DND-41 (cell line): Measurements from ENCODE around the gene MEIS3.

ENCODE experiments used
- ATAC-seq: fragments of 200-7000 bp; cut with Tn5 transposase; 3 replicates; pipeline ENCODE4 v1.9.1; 2021; ENCODE audit warnings: low read depth; ENCODE audit not compliant: insufficient read depth
- DNase-seq: peaks from one replicate; pipeline ENCODE4 v3.0.0-alpha.2; 2020
- H2AFZ ChIP-seq: 2 replicates; pipeline ENCODE4 v1.6.0; 2012; ENCODE audit warnings: low read depth, low read length
- H3K27ac ChIP-seq: 2 replicates; pipeline ENCODE4 v1.5.1; 2012; ENCODE audit warnings: low read length, inconsistent platforms
- H3K27me3 ChIP-seq: fragments of 200-600 bp; sonication (generic); 2 replicates; pipeline ENCODE4 v1.6.0; 2012; ENCODE audit warnings: low read length, mild to moderate bottlenecking, inconsistent platforms; ENCODE audit not compliant: insufficient read depth, poor library complexity
- H3K36me3 ChIP-seq: 2 replicates; pipeline ENCODE4 v1.5.1; 2012; ENCODE audit warnings: low read length, inconsistent platforms; ENCODE audit not compliant: insufficient read depth
- H3K4me1 ChIP-seq: 2 replicates; pipeline ENCODE4 v1.5.1; 2012; ENCODE audit warnings: mild to moderate bottlenecking, low read length; ENCODE audit not compliant: insufficient read depth
- H3K4me2 ChIP-seq: 2 replicates; pipeline ENCODE4 v1.6.0; 2012; ENCODE audit warnings: mild to moderate bottlenecking, moderate library complexity, low read length, inconsistent platforms; ENCODE audit not compliant: insufficient read depth
- H3K4me3 ChIP-seq, 2 experiments: fragments of 200-600 bp in 1 of 2; shearing (Covaris generic) in 1 of 2; 2 replicates each; pipeline ENCODE4 v1.5.1; 2012 to 2016; ENCODE audit warnings: inconsistent platforms in 2 of 2, low read length in 2 of 2, mild to moderate bottlenecking in 2 of 2, low read depth in 1 of 2, moderate library complexity in 1 of 2
- H3K79me2 ChIP-seq: 2 replicates; pipeline ENCODE4 v1.6.0; 2012; ENCODE audit warnings: low read length, inconsistent platforms; ENCODE audit not compliant: insufficient read depth
- H3K9ac ChIP-seq: 2 replicates; pipeline ENCODE4 v1.6.0; 2012; ENCODE audit warnings: low read depth, mild to moderate bottlenecking, inconsistent platforms, low read length, moderate library complexity
- H3K9me3 ChIP-seq: 2 replicates; pipeline ENCODE4 v1.5.1; 2012; ENCODE audit warnings: low read length, moderate library complexity, mild to moderate bottlenecking, inconsistent platforms; ENCODE audit not compliant: insufficient read depth, severe bottlenecking
- H4K20me1 ChIP-seq: 2 replicates; pipeline ENCODE4 v1.6.0; 2012; ENCODE audit warnings: low read length; ENCODE audit not compliant: insufficient read depth
- CTCF ChIP-seq: IDR thresholded peaks from 2 replicates; pipeline ENCODE4 v1.5.1; 2012; ENCODE audit warnings: borderline replicate concordance, low read length, moderate library complexity, mild to moderate bottlenecking; ENCODE audit not compliant: poor library complexity, severe bottlenecking; ENCODE audit errors: extremely low read depth
- EZH2 ChIP-seq: IDR thresholded peaks from 3 replicates; pipeline ENCODE4 v1.6.1; 2012; ENCODE audit warnings: borderline replicate concordance, low read depth, mild to moderate bottlenecking, moderate library complexity, low read length, inconsistent platforms; ENCODE audit not compliant: severe bottlenecking

Gene MEIS3

GRCh38 chr19:47437500-47437899, 18.2 kb upstream of the MEIS3 start:
- no peaks in the 10 kb centered on the region for H3K27me3 ChIP-seq
- no peaks in the 10 kb centered on the region for H3K9me3 ChIP-seq
- peaks cover 12% of the 10 kb centered on the region; the same call in 1 of the 2 replicates for H3K4me1 ChIP-seq
- no peak for TF ChIP-seq CTCF
- no peak for TF ChIP-seq EZH2
- H3K36me3 ChIP-seq, result no peaks in the 10 kb centered on the region
- H3K4me3 ChIP-seq, result no peak overlapping the region
- no peak for ATAC-seq
- no peak overlapping the region for H2AFZ ChIP-seq
- no peaks in the 10 kb centered on the region for H3K79me2 ChIP-seq
- H3K27ac ChIP-seq, result no peak overlapping the region
- no peak overlapping the region for H3K4me2 ChIP-seq
- no peak overlapping the region for H3K9ac ChIP-seq
- H4K20me1 ChIP-seq, result peaks cover 27% of the 10 kb centered on the region
- DNase-seq, result peak; percentile 61

- H3K27me3 ChIP-seq, result no peaks in the 10 kb centered on the region
- H2AFZ ChIP-seq, result no peak overlapping the region
- H3K4me2 ChIP-seq, result no peak overlapping the region
- ATAC-seq (peak; percentile 89), DNase-seq (peak; percentile 77)
- no peaks in the 10 kb centered on the region for H3K9me3 ChIP-seq
- no peaks in the 10 kb centered on the region for H3K36me3 ChIP-seq
- H4K20me1 ChIP-seq, result peaks cover 27% of the 10 kb centered on the region
- no peaks in the 10 kb centered on the region for H3K79me2 ChIP-seq
- H3K9ac ChIP-seq, result no peak overlapping the region
- TF ChIP-seq EZH2, result no peak
- peak; percentile 95 for TF ChIP-seq CTCF
- H3K4me3 ChIP-seq, result no peak overlapping the region
- H3K4me1 ChIP-seq, result peaks cover 12% of the 10 kb centered on the region; the same call in 1 of the 2 replicates
- no peak overlapping the region for H3K27ac ChIP-seq
Measured at GRCh38 chr19:47436712-47437401, 17.5 kb upstream of the MEIS3 start.

- no peak for DNase-seq
- Histone ChIP-seq H4K20me1 (peaks cover 27% of the 10 kb centered on the region), H3K79me2 (no peaks in the 10 kb centered on the region), H2AFZ (no peak overlapping the region), H3K36me3 (no peaks in the 10 kb centered on the region), H3K27me3 (no peaks in the 10 kb centered on the region), H3K4me2 (no peak overlapping the region), H3K27ac (no peak overlapping the region), H3K4me3 (no peak overlapping the region), H3K4me1 (peaks cover 12% of the 10 kb centered on the region; the same call in 1 of the 2 replicates), H3K9me3 (no peaks in the 10 kb centered on the region), H3K9ac (no peak overlapping the region)
- ATAC-seq, result no peak
- TF ChIP-seq CTCF (no peak), EZH2 (no peak)
Measured at GRCh38 chr19:47435883-47436417, 16.6 kb upstream of the MEIS3 start.
